Measurements from ENCODE around the gene MYH11.

Gene MYH11

GRCh38 chr16:15777533-15778203 lies 79.2 kb downstream of the MYH11 start:
- DNase-seq (ENCODE audit: low spot score), result peak; percentile 39

GRCh38 chr16:15776572-15776971 lies 80.3 kb downstream of the MYH11 start:
- DNase-seq (ENCODE audit: low spot score), result no peak

GRCh38 chr16:15775663-15776304 lies 81.0 kb downstream of the MYH11 start:
- peak; percentile 39 for DNase-seq (ENCODE audit: low spot score)

GRCh38 chr16:15775209-15775608 lies 81.6 kb downstream of the MYH11 start:
- no peak for DNase-seq (ENCODE audit: low spot score)

GRCh38 chr16:15773968-15774367 lies 82.9 kb downstream of the MYH11 start:
- DNase-seq (ENCODE audit: low spot score), result no peak

- no peak for DNase-seq (ENCODE audit: low spot score)
Measured at GRCh38 chr16:15772579-15773293, 84.1 kb downstream of the MYH11 start.

GRCh38 chr16:15771694-15772093 lies 85.1 kb downstream of the MYH11 start:
- DNase-seq (ENCODE audit: low spot score), result no peak

- DNase-seq (ENCODE audit: low spot score), result peak; percentile 66
Measured at GRCh38 chr16:15770512-15770911, 86.3 kb downstream of the MYH11 start.

- no peak for DNase-seq (ENCODE audit: low spot score)
Measured at GRCh38 chr16:15770107-15770506, 86.7 kb downstream of the MYH11 start.

GRCh38 chr16:15769239-15769638 lies 87.6 kb downstream of the MYH11 start:
- DNase-seq (ENCODE audit: low spot score), result no peak

GRCh38 chr16:15768201-15768600 lies 88.6 kb downstream of the MYH11 start:
- no peak for DNase-seq (ENCODE audit: low spot score)

- no peak for DNase-seq (ENCODE audit: low spot score)
Measured at GRCh38 chr16:15766918-15767317, 89.9 kb downstream of the MYH11 start.

- DNase-seq (ENCODE audit: low spot score), result peak; percentile 69
Measured at GRCh38 chr16:15765880-15766279, 90.9 kb downstream of the MYH11 start.

GRCh38 chr16:15765116-15765515 lies 91.7 kb downstream of the MYH11 start:
- DNase-seq (ENCODE audit: low spot score), result no peak

GRCh38 chr16:15764112-15764511 lies 92.7 kb downstream of the MYH11 start:
- DNase-seq (ENCODE audit: low spot score), result no peak

GRCh38 chr16:15760129-15760528 lies 96.7 kb downstream of the MYH11 start:
- no peak for DNase-seq (ENCODE audit: low spot score)

GRCh38 chr16:15759070-15759469 lies 97.8 kb downstream of the MYH11 start:
- DNase-seq (ENCODE audit: low spot score), result no peak

- DNase-seq (ENCODE audit: low spot score), result no peak
Measured at GRCh38 chr16:15757630-15758251, 99.1 kb downstream of the MYH11 start.

- no peak for DNase-seq (ENCODE audit: low spot score)
Measured at GRCh38 chr16:15757077-15757386, 99.8 kb downstream of the MYH11 start.

- no peak for DNase-seq (ENCODE audit: low spot score)
Measured at GRCh38 chr16:15754821-15755534, 101.8 kb downstream of the MYH11 start.

GRCh38 chr16:15752717-15753488 lies 103.9 kb downstream of the MYH11 start:
- DNase-seq (ENCODE audit: low spot score), result no peak

- no peak for DNase-seq (ENCODE audit: low spot score)
Measured at GRCh38 chr16:15751940-15752339, 104.9 kb downstream of the MYH11 start.
